AG08395 (cell line): ENCODE measurements around the gene SLFN13.
A peak's percentile ranks its signal among the peaks of the same experiment; 100 is the strongest.
"Not testable (repeated sequence)": the region's sequence is repeated elsewhere in the genome, so short reads cannot be mapped to it uniquely, and the experiment has no call there.

Experiments
- DNase-seq: peaks from one replicate; pipeline ENCODE4 v3.0.0; 2012; ENCODE audit warnings: mixed read lengths, low spot score

The SLFN13 gene

DNA sequence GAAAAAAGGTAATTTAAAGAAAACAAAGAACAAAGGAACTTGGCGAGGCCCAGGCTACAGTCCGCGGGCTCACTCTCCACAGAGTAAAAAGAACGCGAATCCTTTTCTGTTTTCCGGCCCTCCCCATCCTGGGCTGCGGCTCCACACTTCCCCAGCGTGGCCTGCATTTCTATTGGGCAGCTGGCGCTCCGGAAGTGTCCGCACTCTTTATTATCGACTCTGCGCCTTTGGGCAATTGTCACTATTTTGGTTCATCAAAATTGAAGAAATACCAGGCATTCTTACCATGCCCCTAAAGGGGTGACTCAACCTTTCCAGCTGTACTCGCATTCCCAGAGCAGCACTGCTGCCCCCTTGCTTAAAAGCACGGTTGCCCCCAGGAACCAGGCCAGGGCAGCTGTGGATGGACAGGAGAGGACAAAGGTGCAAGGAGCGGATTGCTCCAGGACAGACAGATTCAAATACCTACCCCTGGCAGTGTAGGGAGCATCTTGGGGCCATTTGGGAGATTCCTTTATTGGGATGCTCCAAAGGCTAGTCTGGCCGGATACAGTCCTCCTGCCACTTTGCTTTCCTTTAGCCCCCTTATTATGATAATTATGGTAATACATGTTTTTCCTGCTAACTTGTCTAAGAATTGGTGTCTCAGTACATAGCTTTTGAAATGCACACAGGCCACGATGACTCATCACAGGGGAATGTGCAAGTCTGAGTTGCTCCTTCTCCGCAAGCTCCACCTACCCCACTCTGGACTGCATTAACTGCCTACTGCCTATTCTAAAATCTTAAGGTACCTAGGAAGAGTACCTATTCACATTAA, 15.3 kb downstream of the SLFN13 start:
- DNase-seq, result peak; percentile 95

DNA sequence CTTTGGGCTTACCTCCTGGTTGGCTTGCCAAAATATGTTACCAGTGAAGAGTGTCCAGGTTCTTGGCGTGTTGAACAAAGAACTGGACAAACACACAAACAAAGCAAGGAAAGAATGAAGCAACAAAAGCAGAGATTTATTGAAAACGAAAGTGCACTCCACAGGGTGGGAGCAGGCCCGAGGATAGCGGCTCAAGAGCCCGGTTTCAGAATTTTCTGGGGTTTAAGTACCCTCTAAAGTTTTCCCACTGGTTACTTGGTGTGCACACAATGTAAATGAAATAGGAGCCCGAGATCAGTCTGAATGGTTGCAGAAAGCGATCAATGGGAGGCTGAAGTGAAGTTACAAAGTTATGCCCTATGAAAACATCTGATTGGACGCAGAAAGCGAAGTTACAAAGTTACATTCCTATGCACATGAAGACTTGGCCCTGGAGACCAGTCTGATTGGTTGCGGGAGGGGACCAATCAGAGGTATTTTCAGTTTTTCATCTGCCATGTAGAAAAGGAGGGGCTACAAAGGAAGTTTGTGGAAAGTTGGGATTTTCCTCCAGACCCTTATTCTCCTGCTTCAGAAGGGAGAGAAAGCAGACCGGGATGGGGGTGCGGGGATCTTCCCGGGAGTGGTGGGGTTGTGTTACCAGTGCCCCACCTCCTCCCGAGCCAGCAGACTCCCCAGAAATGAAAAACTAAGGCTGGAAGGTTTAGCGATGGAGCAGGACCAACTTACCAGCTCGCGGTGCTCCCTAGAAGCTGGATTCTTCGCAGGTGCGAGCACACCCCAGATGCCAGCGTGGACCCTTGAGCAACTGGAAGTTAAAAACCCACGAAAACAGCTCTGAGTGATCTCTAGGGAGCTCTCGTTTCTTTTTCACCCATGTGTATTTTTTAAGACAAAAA, 16.1 kb downstream of the SLFN13 start, which contains the start of gene SLFN12:
Gene SLFN12 (minus strand): TSS at position 325 of the 899 bp plus-strand sequence. CDS start 9,472 bp downstream, outside the sequence.
- peak; percentile 58 for DNase-seq

DNA sequence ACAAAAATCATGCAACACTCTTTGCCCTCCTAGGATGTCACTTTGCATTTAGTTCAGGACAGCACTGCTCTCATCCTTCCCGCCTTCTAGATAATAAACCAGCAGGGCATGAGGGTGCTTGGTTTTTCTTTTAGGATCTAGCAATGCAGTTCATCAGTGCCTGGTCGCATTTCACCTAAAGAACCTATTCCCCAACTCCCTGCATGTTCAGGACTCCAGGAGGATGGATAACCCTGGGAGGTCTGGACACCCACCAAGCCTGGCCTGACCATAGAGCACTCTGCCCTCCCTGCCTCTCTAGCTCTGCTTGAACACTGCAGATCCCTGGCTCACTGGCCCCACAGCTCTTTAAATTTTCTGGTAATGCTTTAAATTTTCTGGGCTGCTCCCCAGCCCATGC, 18.9 kb downstream of the SLFN13 start:
- DNase-seq, result no peak

DNA sequence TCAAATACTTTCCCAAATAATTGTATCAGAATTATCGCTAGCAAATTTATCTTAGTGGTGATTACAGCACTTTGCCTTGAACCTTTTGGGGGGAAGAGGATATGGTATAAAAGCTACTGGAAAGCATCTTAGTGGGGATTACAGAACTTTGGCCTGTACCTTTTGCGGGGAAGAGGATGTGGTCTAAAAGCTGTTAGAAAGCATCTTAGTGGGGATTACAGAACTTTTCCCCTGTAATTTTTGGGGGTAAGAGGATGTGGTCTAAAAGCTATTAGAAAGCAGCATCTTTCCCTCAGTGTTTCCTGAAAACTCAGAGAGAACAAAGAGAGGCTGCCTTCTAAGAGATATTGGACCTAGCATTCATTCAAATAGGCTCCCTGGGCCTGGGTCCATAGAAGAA, 20.3 kb downstream of the SLFN13 start:
- no peak for DNase-seq

DNA sequence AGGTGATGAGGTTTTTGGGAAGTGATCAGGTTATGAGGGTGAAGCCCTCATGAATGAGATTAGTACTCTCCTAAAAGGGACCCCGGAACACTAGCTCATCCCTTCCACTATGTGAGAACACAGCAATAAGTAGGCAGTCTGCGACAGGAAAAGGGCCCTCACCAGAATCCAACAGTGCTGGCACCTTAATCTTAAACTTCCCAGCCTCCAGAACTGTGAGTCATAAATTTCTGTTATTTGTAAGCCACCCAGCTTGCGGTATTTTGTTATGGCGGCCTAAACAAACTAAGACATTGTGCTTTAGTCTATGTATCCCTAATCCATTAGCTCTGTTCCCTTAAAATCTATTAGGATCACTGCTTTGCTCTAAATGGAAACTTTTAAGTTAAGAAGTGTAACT, 24.8 kb downstream of the SLFN13 start:
- no peak for DNase-seq

DNA sequence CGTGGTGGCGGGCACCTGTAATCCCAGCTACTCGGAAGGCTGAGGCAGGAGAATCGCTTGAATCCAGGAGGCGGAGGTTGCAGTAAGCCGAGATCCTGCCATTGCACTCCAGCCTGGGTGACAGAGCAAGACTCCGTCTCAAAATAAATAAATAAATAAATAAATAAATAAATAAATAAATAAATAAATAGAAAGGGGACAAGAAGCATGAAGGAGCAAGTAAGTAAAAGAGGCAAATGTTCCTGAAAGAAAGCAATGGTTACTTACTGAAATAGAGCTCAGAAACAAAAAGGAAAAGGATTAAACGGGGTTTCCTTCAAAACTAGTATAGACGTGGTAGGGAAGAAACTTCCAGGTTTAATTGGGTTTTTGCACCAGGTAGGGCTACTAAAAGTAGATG, 27.5 kb downstream of the SLFN13 start:
- not testable (repeated sequence) for DNase-seq

DNA sequence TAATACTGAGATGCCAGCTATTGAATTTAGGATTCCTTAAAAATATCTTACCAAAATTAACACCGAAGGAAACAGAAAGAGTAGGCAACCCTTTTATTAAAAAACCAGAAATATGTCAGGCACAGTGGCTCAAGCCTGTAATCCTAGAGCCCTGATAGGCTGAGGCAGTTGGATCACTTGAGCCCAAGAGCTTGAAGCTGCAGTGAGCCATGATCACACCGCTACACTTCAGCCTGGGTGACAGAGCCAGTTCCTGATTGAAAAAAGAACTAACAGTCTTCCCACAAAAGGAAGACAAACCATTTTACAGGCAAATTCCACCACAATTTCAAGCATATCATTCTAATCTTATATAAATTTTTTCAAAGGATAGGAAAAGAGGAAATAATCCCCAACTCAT, 31.9 kb downstream of the SLFN13 start:
- DNase-seq, result no peak

DNA sequence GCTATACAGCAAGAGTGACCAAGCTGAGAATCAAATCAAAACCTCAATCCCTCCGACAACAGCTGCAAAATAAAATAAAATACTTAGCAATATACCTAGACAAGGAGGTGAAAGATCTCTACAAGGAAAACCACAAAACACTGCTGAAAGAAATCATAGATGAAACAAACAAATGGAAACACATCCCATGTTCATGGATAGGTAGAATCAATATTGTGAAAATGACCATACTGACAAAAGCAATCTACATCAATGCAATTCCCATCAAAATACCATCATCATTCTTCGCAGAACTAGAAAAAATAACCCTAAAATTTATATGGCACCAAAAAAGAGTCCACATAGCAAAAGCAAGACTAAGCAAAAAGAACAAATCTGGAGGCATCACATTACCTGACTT, 33.9 kb downstream of the SLFN13 start:
- DNase-seq, result not testable (repeated sequence)

DNA sequence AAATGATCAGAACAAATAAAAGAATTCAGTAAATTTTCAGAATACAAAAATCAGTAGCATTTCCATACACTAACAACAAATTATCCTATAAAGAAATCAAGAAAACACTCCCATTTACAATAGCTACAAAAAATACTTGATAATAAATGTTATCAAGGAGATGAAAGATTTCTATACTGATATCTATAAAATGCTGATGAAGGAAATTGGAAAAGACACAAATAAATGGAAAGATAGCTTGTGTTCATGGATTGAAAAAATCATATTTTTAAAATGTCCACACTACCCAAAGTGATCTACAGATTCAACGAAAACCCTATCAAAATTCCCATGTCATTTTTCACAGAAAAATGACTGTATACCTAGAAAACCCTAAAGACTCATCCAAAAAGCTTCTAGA, 34.3 kb downstream of the SLFN13 start:
- DNase-seq, result no peak

DNA sequence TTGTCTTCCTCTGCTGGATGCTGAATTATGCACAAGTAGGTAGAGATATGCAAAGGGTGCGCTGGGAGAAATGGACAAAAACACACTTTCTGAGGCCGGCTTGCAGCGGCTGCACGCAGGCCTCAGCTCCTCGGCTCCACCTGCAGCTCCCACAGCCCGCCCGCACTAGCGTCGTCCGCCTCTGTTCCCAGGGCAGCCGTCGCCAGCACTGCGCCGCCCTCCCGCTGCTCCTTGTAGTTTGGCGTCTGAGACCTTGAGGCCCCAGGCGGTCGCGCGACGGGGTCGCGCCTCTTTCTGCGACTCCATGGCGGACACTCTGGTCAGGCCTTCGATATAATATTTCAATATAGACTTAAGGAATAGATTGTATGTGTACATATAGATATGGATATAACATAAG, 41.0 kb downstream of the SLFN13 start:
- DNase-seq, result no peak

DNA sequence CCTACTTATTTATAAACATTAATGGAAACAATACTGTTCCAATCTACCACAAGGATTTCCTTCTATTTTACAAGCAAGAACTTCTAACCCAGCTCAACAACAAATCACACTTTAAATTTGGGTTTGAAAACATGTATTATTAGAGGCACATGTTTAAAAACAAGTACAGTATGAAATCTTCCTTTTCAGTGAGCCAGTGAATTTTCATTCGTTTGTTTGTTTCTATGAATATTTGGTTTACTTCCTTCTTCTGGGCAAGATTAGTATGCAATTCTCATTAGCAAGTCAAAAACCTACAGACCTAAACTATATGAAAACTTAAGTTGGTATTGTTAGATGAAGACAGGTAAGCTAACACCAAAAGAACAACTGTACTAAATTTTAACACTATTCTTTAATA, 42.0 kb downstream of the SLFN13 start:
- DNase-seq, result no peak

DNA sequence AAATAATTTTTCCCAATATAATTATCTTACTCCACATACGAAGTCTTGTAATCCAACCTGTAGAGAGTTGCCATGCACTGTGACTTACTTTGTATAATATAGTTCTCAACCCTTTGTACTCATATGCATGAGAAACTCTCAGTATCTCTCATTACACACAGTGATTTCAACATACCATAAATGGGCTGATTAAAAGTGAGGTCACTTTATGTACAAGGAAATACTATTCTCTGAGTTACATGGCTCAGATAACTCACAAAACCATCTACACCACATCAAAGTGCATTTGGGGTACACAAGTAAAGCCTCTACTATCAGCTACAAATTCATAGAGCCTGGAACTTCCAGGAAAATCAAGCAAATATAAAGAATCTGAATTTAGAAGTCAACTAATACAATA, 44.2 kb downstream of the SLFN13 start:
- DNase-seq, result no peak

DNA sequence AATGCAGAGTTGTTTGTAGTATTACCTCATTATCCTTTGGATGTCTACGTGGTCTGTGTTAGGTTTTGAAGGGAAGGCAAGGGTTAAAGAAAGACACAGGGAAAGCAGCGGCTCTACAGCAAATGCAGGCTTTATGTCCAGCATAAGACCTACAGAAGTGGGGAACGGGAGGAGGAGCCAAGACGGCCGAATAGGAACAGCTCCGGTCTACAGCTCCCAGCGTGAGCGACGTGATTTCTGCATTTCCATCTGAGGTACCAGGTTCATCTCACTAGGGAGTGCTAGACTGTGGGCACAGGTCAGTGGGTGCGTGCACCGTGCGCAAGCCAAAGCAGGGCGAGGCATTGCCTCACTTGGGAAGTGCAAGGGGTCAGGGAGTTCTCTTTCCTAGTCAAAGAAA, 54.8 kb downstream of the SLFN13 start:
- DNase-seq, result not testable (repeated sequence)

DNA sequence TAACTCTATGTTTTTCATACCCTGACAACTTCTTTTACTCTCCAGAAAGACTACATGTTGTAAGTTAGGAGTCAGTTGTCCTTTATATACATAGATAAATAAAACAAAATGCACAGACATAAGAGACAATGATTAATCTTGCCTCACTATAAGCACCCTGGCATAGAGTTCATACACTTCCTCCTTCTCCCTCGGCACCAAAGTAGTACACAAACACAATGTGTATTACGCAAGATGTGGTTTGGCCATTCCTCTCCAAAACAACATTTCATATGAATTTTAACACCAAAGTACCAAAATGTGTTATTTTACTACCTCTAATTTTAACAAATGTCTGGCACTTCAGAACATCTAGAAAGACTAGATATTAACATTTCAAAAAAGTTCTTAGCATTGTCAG, 57.9 kb downstream of the SLFN13 start:
- DNase-seq, result no peak

DNA sequence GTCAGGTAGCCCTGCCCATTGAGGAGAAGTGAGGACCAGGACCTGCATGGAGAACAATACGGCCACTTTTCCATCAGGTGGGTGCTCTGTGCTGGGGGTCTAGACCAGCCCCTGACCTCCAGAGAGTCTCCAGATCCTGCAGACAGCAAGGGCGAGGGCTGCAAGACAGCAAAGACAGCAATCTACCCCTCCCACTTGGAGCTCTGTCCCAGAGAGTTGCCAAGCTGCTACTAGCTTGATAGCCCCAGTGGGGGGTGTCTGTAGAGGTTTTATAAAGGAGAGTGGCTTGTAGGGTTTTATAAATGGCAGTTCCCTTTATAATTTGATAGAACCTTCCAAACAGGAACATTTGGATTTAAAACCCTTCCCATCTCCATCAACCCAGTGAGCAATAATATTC, 58.4 kb downstream of the SLFN13 start:
- DNase-seq, result no peak

DNA sequence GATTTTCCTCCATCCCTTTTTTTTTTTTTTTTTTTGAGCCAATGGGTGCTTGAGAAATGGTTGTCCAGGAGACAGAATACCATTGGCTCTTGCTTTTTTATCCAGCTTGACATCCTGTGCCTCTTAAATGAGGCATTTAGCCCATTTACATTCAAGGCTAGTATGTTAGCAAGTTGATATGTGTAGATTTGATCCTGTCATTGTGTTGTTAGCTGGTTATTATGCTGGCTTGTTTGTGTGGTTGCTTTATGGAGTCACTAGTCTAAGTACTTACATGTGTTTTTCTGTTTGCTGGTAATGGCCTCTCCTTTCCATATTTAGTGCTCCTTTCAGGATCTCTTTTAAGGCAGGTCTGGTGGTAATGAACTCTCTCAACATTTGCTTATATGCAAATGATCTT, 61.1 kb downstream of the SLFN13 start:
- DNase-seq, result no peak
